ENCODE measurements around the gene ASTL. TPM values are rescaled to one million over a fixed set of nuclear protein-coding genes. Genes with fewer than 3 reads are reported as not detected.

ASTL gene
- total RNA-seq, 1 donor from 2014 or later, result not detected

- TF ChIP-seq CTCF (IDR thresholded peaks at IDR 0.05; ENCODE audit: insufficient read depth, low read length, poor library complexity, severe bottlenecking), result no peak
- Histone ChIP-seq H3K27me3 (ENCODE audit: control insufficient read depth, insufficient read depth, low read length) (peaks cover 23% of the 10 kb centered on the region), H3K4me3 (ENCODE audit: low read depth, low read length) (no peak overlapping the region), H3K36me3 (ENCODE audit: control insufficient read depth, insufficient read depth, low read length) (no peaks in the 10 kb centered on the region)
- no peak for DNase-seq (ENCODE audit: low read depth)
Observed at GRCh38 chr2:96136129-96136720, 2.1 kb downstream of the ASTL start.

GRCh38 chr2:96135621-96136020 is 2.7 kb downstream of the ASTL start:
- Histone ChIP-seq H3K4me3 (ENCODE audit: low read depth, low read length) (no peak overlapping the region), H3K27me3 (ENCODE audit: control insufficient read depth, insufficient read depth, low read length) (peaks cover 23% of the 10 kb centered on the region), H3K36me3 (ENCODE audit: control insufficient read depth, insufficient read depth, low read length) (no peaks in the 10 kb centered on the region)
- DNase-seq (ENCODE audit: low read depth), result no peak
- no peak for TF ChIP-seq CTCF (IDR thresholded peaks at IDR 0.05; ENCODE audit: insufficient read depth, low read length, poor library complexity, severe bottlenecking)

- H3K36me3 ChIP-seq (ENCODE audit: control insufficient read depth, insufficient read depth, low read length), result no peaks in the 10 kb centered on the region
- H3K27me3 ChIP-seq (ENCODE audit: control insufficient read depth, insufficient read depth, low read length), result peaks cover 28% of the 10 kb centered on the region
- H3K4me3 ChIP-seq (ENCODE audit: low read depth, low read length), result no peak overlapping the region
- TF ChIP-seq CTCF (IDR thresholded peaks at IDR 0.05; ENCODE audit: insufficient read depth, low read length, poor library complexity, severe bottlenecking), result no peak
- DNase-seq (ENCODE audit: low read depth), result no peak
Observed at GRCh38 chr2:96135171-96135570, 3.1 kb downstream of the ASTL start.

GRCh38 chr2:96134421-96134820 is 3.9 kb downstream of the ASTL start:
- DNase-seq (ENCODE audit: low read depth), result no peak
- Histone ChIP-seq H3K27me3 (ENCODE audit: control insufficient read depth, insufficient read depth, low read length) (peaks cover 34% of the 10 kb centered on the region), H3K36me3 (ENCODE audit: control insufficient read depth, insufficient read depth, low read length) (no peaks in the 10 kb centered on the region), H3K4me3 (ENCODE audit: low read depth, low read length) (no peak overlapping the region)
- no peak for TF ChIP-seq CTCF (IDR thresholded peaks at IDR 0.05; ENCODE audit: insufficient read depth, low read length, poor library complexity, severe bottlenecking)

- Histone ChIP-seq H3K4me3 (ENCODE audit: low read depth, low read length) (no peak overlapping the region), H3K27me3 (ENCODE audit: control insufficient read depth, insufficient read depth, low read length) (peaks cover 30% of the 10 kb centered on the region), H3K36me3 (ENCODE audit: control insufficient read depth, insufficient read depth, low read length) (no peaks in the 10 kb centered on the region)
- DNase-seq (ENCODE audit: low read depth), result no peak
- no peak for TF ChIP-seq CTCF (IDR thresholded peaks at IDR 0.05; ENCODE audit: insufficient read depth, low read length, poor library complexity, severe bottlenecking)
Observed at GRCh38 chr2:96131813-96132745, 6.2 kb downstream of the ASTL start.

All from kidney epithelial cell (primary cell).